SJSA1 (cell line): ENCODE data around the gene SPRR1A. TPM values are rescaled to one million over a fixed set of nuclear protein-coding genes. Genes with fewer than 3 reads are reported as not detected.
"Not testable (repeated sequence)": the region's sequence is repeated elsewhere in the genome, so short reads cannot be mapped to it uniquely, and the experiment has no call there.

Experiments used
- DNase-seq, 2 experiments: peaks; one replicate each; pipeline ENCODE4 v3.0.0-alpha.2; 2015 to 2020; ENCODE audit warnings: low spot score in 2 of 2, low read depth in 1 of 2
- H3K27ac ChIP-seq: fragments of 250-450 bp; sonication (Bioruptor Pico); 2 replicates; pipeline ENCODE4 v1.5.1; 2020; ENCODE audit warnings: mild to moderate bottlenecking, moderate library complexity
- H3K27me3 ChIP-seq: fragments of 250-450 bp; sonication (Bioruptor Pico); replicated peaks from 2 replicates; pipeline ENCODE4 v1.5.1; 2020; ENCODE audit warnings: mild to moderate bottlenecking, moderate library complexity
- H3K36me3 ChIP-seq: fragments of 250-450 bp; sonication (Bioruptor Pico); 2 replicates; pipeline ENCODE4 v1.5.1; 2020; ENCODE audit warnings: mild to moderate bottlenecking
- H3K4me1 ChIP-seq: fragments of 250-450 bp; sonication (Bioruptor Pico); replicated peaks from 2 replicates; pipeline ENCODE4 v1.6.1; 2021; ENCODE audit warnings: mild to moderate bottlenecking
- H3K4me3 ChIP-seq: fragments of 250-450 bp; sonication (Bioruptor Pico); 2 replicates; pipeline ENCODE4 v1.5.1; 2020; ENCODE audit warnings: mild to moderate bottlenecking
- H3K9me3 ChIP-seq: fragments of 250-450 bp; sonication (Bioruptor Pico); replicated peaks from 2 replicates; pipeline ENCODE4 v1.5.1; 2020; ENCODE audit warnings: mild to moderate bottlenecking
- total RNA-seq: library from RNA; depleted of rRNA; stranded (reverse); fragments of >200 nt; shearing (Covaris generic); gene quantifications from 2 replicates; pipeline ENCODE4 v1.2.3, GENCODE V29; 2014

Gene SPRR1A
- total RNA-seq, 1 experiment from 2014 or later: not detected

- Histone ChIP-seq H3K4me3 (no peak overlapping the region), H3K27ac (no peak overlapping the region), H3K36me3 (no peaks in the 10 kb centered on the region), H3K9me3 (no peaks in the 10 kb centered on the region), H3K4me1 (no peaks in the 10 kb centered on the region), H3K27me3 (peaks cover 6% of the 10 kb centered on the region)
- no peak for DNase-seq
Measured at GRCh38 chr1:152982076-152982475, 1.8 kb upstream of the SPRR1A start.

- no peaks in the 10 kb centered on the region for H3K4me1 ChIP-seq
- no peak overlapping the region for H3K27ac ChIP-seq
- no peak for DNase-seq
- H3K9me3 ChIP-seq: no peaks in the 10 kb centered on the region
- H3K27me3 ChIP-seq: peaks cover 4% of the 10 kb centered on the region
- H3K4me3 ChIP-seq: no peak overlapping the region
- no peaks in the 10 kb centered on the region for H3K36me3 ChIP-seq
Measured at GRCh38 chr1:152983234-152983633, 647 bp upstream of the SPRR1A start.

GRCh38 chr1:152986578-152986977 is 2.7 kb downstream of the SPRR1A start:
- Histone ChIP-seq H3K9me3 (no peaks in the 10 kb centered on the region), H3K36me3 (no peaks in the 10 kb centered on the region), H3K4me3 (no peak overlapping the region), H3K4me1 (no peaks in the 10 kb centered on the region), H3K27me3 (0 out of 2 replicates have a peak, but pooled peaks cover 1% of the 10 kb centered on the region), H3K27ac (no peak overlapping the region)
- no peak for DNase-seq

- Histone ChIP-seq H3K9me3 (no peaks in the 10 kb centered on the region), H3K4me1 (no peaks in the 10 kb centered on the region), H3K4me3 (no peak overlapping the region)
Measured at GRCh38 chr1:152993186-152993585, 9.3 kb downstream of the SPRR1A start.

GRCh38 chr1:152995842-152996241 is 12.0 kb downstream of the SPRR1A start:
- no peak for DNase-seq
- Histone ChIP-seq H3K4me1 (no peaks in the 10 kb centered on the region), H3K4me3 (no peak overlapping the region), H3K36me3 (no peaks in the 10 kb centered on the region), H3K27me3 (peaks cover 3% of the 10 kb centered on the region; the same call in 1 of the 2 replicates), H3K9me3 (no peaks in the 10 kb centered on the region), H3K27ac (no peak overlapping the region)

More at GRCh38 chr1:152993186-152993585, 9.3 kb downstream of the SPRR1A start:
- Histone ChIP-seq H3K27ac (no peak overlapping the region), H3K36me3 (no peaks in the 10 kb centered on the region), H3K27me3 (peaks cover 3% of the 10 kb centered on the region; the same call in 1 of the 2 replicates)
- DNase-seq: no peak

- Histone ChIP-seq H3K36me3 (no peaks in the 10 kb centered on the region), H3K4me1 (no peaks in the 10 kb centered on the region), H3K9me3 (no peaks in the 10 kb centered on the region), H3K4me3 (no peak overlapping the region), H3K27me3 (no peaks in the 10 kb centered on the region; the same call in 1 of the 2 replicates), H3K27ac (no peak overlapping the region)
- no peak for DNase-seq
Measured at GRCh38 chr1:152996633-152997400, 12.9 kb downstream of the SPRR1A start.

- no peak overlapping the region for H3K27ac ChIP-seq
- no peak overlapping the region for H3K4me3 ChIP-seq
- H3K36me3 ChIP-seq: no peaks in the 10 kb centered on the region
- H3K27me3 ChIP-seq: no peaks in the 10 kb centered on the region; the same call in 1 of the 2 replicates
- H3K9me3 ChIP-seq: no peaks in the 10 kb centered on the region
- no peak for DNase-seq
- H3K4me1 ChIP-seq: no peaks in the 10 kb centered on the region
Measured at GRCh38 chr1:152997901-152998300, 14.0 kb downstream of the SPRR1A start.

GRCh38 chr1:152998476-152998875 is 14.6 kb downstream of the SPRR1A start:
- Histone ChIP-seq H3K36me3 (no peaks in the 10 kb centered on the region), H3K27me3 (no peaks in the 10 kb centered on the region; the same call in 1 of the 2 replicates), H3K4me3 (no peak overlapping the region), H3K4me1 (no peaks in the 10 kb centered on the region), H3K9me3 (no peaks in the 10 kb centered on the region), H3K27ac (no peak overlapping the region)
- no peak for DNase-seq

- Histone ChIP-seq H3K9me3 (no peaks in the 10 kb centered on the region), H3K36me3 (no peaks in the 10 kb centered on the region), H3K4me3 (no peak overlapping the region), H3K27me3 (no peaks in the 10 kb centered on the region; the same call in 1 of the 2 replicates), H3K27ac (no peak overlapping the region), H3K4me1 (no peaks in the 10 kb centered on the region)
- DNase-seq: no peak
Measured at GRCh38 chr1:152999818-153000217, 15.9 kb downstream of the SPRR1A start.

GRCh38 chr1:153000294-153000693 is 16.4 kb downstream of the SPRR1A start:
- H3K27me3 ChIP-seq: no peaks in the 10 kb centered on the region; the same call in 1 of the 2 replicates
- DNase-seq: no peak
- H3K9me3 ChIP-seq: no peaks in the 10 kb centered on the region
- H3K4me3 ChIP-seq: no peak overlapping the region
- no peaks in the 10 kb centered on the region for H3K36me3 ChIP-seq
- H3K27ac ChIP-seq: no peak overlapping the region
- H3K4me1 ChIP-seq: no peaks in the 10 kb centered on the region

- no peak for DNase-seq
- no peak within 1 kb of the TSS for H3K27ac ChIP-seq
- H3K9me3 ChIP-seq: no peaks in the 10 kb centered on the region
- H3K27me3 ChIP-seq: no peaks in the 10 kb centered on the region; the same call in 1 of the 2 replicates
- H3K4me1 ChIP-seq: no peaks in the 10 kb centered on the region
- H3K36me3 ChIP-seq: no peaks in the 10 kb centered on the region
- H3K4me3 ChIP-seq: no peak within 1 kb of the TSS
Measured at GRCh38 chr1:153001382-153001781, 17.5 kb downstream of the SPRR1A start, which contains the start of gene SPRR3. SPRR3 (plus strand) TSS chr1:153001749; CDS start chr1:153003021, 1,272 bp downstream.

GRCh38 chr1:153011235-153011758 is 27.4 kb downstream of the SPRR1A start:
- not testable (repeated sequence) for H3K4me3 ChIP-seq, H3K9me3 ChIP-seq, H3K27ac ChIP-seq, H3K4me1 ChIP-seq, DNase-seq, H3K27me3 ChIP-seq, H3K36me3 ChIP-seq

GRCh38 chr1:153021829-153022228 is 37.9 kb downstream of the SPRR1A start:
- H3K4me1 ChIP-seq, DNase-seq, H3K27me3 ChIP-seq, H3K27ac ChIP-seq, H3K4me3 ChIP-seq, H3K9me3 ChIP-seq, H3K36me3 ChIP-seq: not testable (repeated sequence)

GRCh38 chr1:153022340-153022739 is 38.5 kb downstream of the SPRR1A start:
- H3K4me1 ChIP-seq, H3K27me3 ChIP-seq, H3K9me3 ChIP-seq, DNase-seq, H3K36me3 ChIP-seq, H3K4me3 ChIP-seq, H3K27ac ChIP-seq: not testable (repeated sequence)
